H1 (cell line): ENCODE measurements around the gene SLC35F6. TPM values are rescaled to one million over a fixed set of nuclear protein-coding genes. Genes with fewer than 3 reads are reported as not detected.

Source experiments
- CTCF ChIA-PET: fragments of 300-600 bp; sonication (Branson Sonifier 250); formaldehyde crosslinking; loops from one replicate; lab custom pipeline; 2021; ENCODE audit not compliant: partially characterized antibody; lab: Charles Lee
- POLR2A ChIA-PET: fragments of 300-600 bp; sonication (Branson Sonifier 250); formaldehyde crosslinking; loops from one replicate; lab custom pipeline; 2021; ENCODE audit warnings: inconsistent platforms; ENCODE audit not compliant: partially characterized antibody; lab: Charles Lee
- DNase-seq, 2 experiments: peaks; one replicate each; pipeline versions ENCODE4 v3.0.0 to v3.0.0-alpha.2; 2010 to 2022; ENCODE audit warnings: low spot score in 2 of 2, low read depth in 1 of 2, mixed read lengths in 1 of 2
- FAIRE-seq: peaks from 2 replicates; lab custom pipeline; 2011; peaks lifted over from hg19 to GRCh38; lab: Jason Lieb, UNC
- H2AFZ ChIP-seq: 2 replicates; pipeline ENCODE4 v1.8.1; 2012; ENCODE audit warnings: low read length, inconsistent platforms
- H2AK5ac ChIP-seq: 2 replicates; pipeline ENCODE4 v1.6.1; 2013; ENCODE audit warnings: low read depth, low read length
- H2BK120ac ChIP-seq: replicated peaks from 2 replicates; pipeline ENCODE3; 2013; ENCODE audit warnings: low read depth, low read length, inconsistent platforms
- H2BK12ac ChIP-seq: 2 replicates; pipeline ENCODE4 v1.6.1; 2013; ENCODE audit warnings: low read depth, low read length
- H2BK15ac ChIP-seq: 2 replicates; pipeline ENCODE4 v1.6.1; 2013; ENCODE audit warnings: low read length
- H2BK20ac ChIP-seq: 2 replicates; pipeline ENCODE4 v1.6.1; 2013; ENCODE audit warnings: low read length
- H2BK5ac ChIP-seq: 2 replicates; pipeline ENCODE4 v1.6.1; 2013; ENCODE audit warnings: low read depth, low read length
- H3K14ac ChIP-seq: 2 replicates; pipeline ENCODE4 v1.6.1; 2013; ENCODE audit warnings: inconsistent platforms; ENCODE audit not compliant: insufficient read length
- H3K18ac ChIP-seq: 2 replicates; pipeline ENCODE4 v1.6.1; 2013; ENCODE audit warnings: low read length; ENCODE audit errors: extremely low read depth
- H3K23ac ChIP-seq: 2 replicates; pipeline ENCODE4 v1.6.1; 2013; ENCODE audit warnings: inconsistent platforms; ENCODE audit not compliant: insufficient read length
- H3K23me2 ChIP-seq: 2 replicates; pipeline ENCODE4 v1.6.1; 2013; ENCODE audit warnings: low read depth, low read length
- H3K27ac ChIP-seq: 2 replicates; pipeline ENCODE4 v1.6.1; 2011; ENCODE audit warnings: low read depth, low read length, inconsistent platforms
- H3K27me3 ChIP-seq, 4 experiments: replicated peaks in 1 of 4; 1 replicate in 1 of 4; 2 replicates in 3 of 4; pipeline versions ENCODE4 v1.6.1 to v1.8.1; 2011 to 2013; ENCODE audit warnings: low read length in 3 of 4, mild to moderate bottlenecking in 3 of 4, inconsistent platforms in 2 of 4, mixed read lengths in 2 of 4, moderate library complexity in 1 of 4; ENCODE audit not compliant: control insufficient read depth in 3 of 4, insufficient read depth in 3 of 4; ENCODE audit errors: extremely low read depth in 1 of 4
- H3K36me3 ChIP-seq, 4 experiments: 2 replicates each; pipeline versions ENCODE4 v1.6.1 to v1.8.1; 2011 to 2013; ENCODE audit warnings: mild to moderate bottlenecking in 4 of 4, low read length in 3 of 4, moderate library complexity in 2 of 4, control low read depth in 1 of 4, inconsistent platforms in 1 of 4; ENCODE audit not compliant: insufficient read depth in 4 of 4, control insufficient read depth in 2 of 4
- H3K4ac ChIP-seq: replicated peaks from 2 replicates; pipeline ENCODE3; 2013; ENCODE audit warnings: low read length, low read depth, mixed read lengths, inconsistent platforms; ENCODE audit not compliant: insufficient read length
- H3K4me1 ChIP-seq, 4 experiments: replicated peaks in 1 of 4; 1 replicate in 1 of 4; 2 replicates in 3 of 4; pipeline versions ENCODE4 v1.6.1 to v1.8.1; 2011 to 2013; ENCODE audit warnings: low read length in 3 of 4, inconsistent platforms in 2 of 4, mixed read lengths in 1 of 4; ENCODE audit not compliant: insufficient read depth in 4 of 4, control insufficient read depth in 3 of 4
- H3K4me2 ChIP-seq, 2 experiments: 2 replicates each; pipeline versions ENCODE4 v1.6.1 to v1.8.1; 2011 to 2013; ENCODE audit warnings: low read depth in 2 of 2, low read length in 2 of 2, control low read depth in 1 of 2, inconsistent platforms in 1 of 2, mild to moderate bottlenecking in 1 of 2; ENCODE audit not compliant: insufficient read depth in 1 of 2
- H3K4me3 ChIP-seq, 4 experiments: fragments of 200-600, 300-600 bp in 1 of 4; sonication (generic), shearing (Covaris generic), sonication (Bioruptor Twin) in 1 of 4; 2 replicates each; pipeline versions ENCODE4 v1.5.1 to v1.8.1; 2011 to 2016; ENCODE audit warnings: low read length in 4 of 4, low read depth in 3 of 4, control low read depth in 2 of 4, inconsistent platforms in 2 of 4, mild to moderate bottlenecking in 2 of 4, mixed read lengths in 1 of 4, moderate library complexity in 1 of 4; ENCODE audit not compliant: insufficient read depth in 2 of 4; ENCODE audit errors: extremely low read depth in 1 of 4
- H3K56ac ChIP-seq: replicated peaks from 2 replicates; pipeline ENCODE3; 2013; ENCODE audit warnings: low read depth, mild to moderate bottlenecking, mixed read lengths, low read length, inconsistent platforms; ENCODE audit not compliant: insufficient read length
- H3K79me1 ChIP-seq: 2 replicates; pipeline ENCODE4 v1.6.1; 2013; ENCODE audit warnings: low read depth, low read length, control low read depth
- H3K79me2 ChIP-seq, 2 experiments: 2 replicates each; pipeline versions ENCODE4 v1.6.1 to v1.8.1; 2012 to 2013; ENCODE audit warnings: low read length in 2 of 2, mild to moderate bottlenecking in 2 of 2, inconsistent platforms in 1 of 2; ENCODE audit not compliant: insufficient read depth in 2 of 2, control insufficient read depth in 1 of 2
- H3K9ac ChIP-seq, 4 experiments: replicated peaks in 1 of 4; 1 replicate in 1 of 4; 2 replicates in 3 of 4; pipeline versions ENCODE4 v1.6.1 to v1.8.1; 2011 to 2013; ENCODE audit warnings: low read depth in 3 of 4, low read length in 3 of 4, control low read depth in 2 of 4, mild to moderate bottlenecking in 2 of 4, moderate library complexity in 2 of 4, inconsistent platforms in 1 of 4; ENCODE audit errors: extremely low read depth in 1 of 4
- H3K9me3 ChIP-seq, 2 experiments: 2 replicates each; pipeline versions ENCODE4 v1.6.1 to v1.8.1; 2012 to 2013; ENCODE audit warnings: mild to moderate bottlenecking in 2 of 2, moderate library complexity in 2 of 2, control low read depth in 1 of 2, inconsistent platforms in 1 of 2, low read depth in 1 of 2, low read length in 1 of 2, mixed read lengths in 1 of 2; ENCODE audit not compliant: insufficient read depth in 2 of 2
- H4K20me1 ChIP-seq, 2 experiments: replicated peaks in 1 of 2; 2 replicates each; pipeline versions ENCODE3 to v1.8.1; 2011 to 2013; ENCODE audit warnings: inconsistent platforms in 2 of 2, low read length in 2 of 2, mild to moderate bottlenecking in 1 of 2; ENCODE audit not compliant: insufficient read depth in 2 of 2, control insufficient read depth in 1 of 2
- H4K5ac ChIP-seq: 2 replicates; pipeline ENCODE4 v1.6.1; 2013; ENCODE audit warnings: low read length, low read depth, mixed read lengths, inconsistent platforms; ENCODE audit not compliant: insufficient read length
- H4K8ac ChIP-seq: 2 replicates; pipeline ENCODE4 v1.8.0; 2013; ENCODE audit warnings: mild to moderate bottlenecking, moderate library complexity, low read length, inconsistent platforms; ENCODE audit not compliant: insufficient read depth; ENCODE audit errors: extremely low read depth
- H4K91ac ChIP-seq: replicated peaks from 2 replicates; pipeline ENCODE3; 2013; ENCODE audit warnings: low read length, mixed read lengths, inconsistent platforms; ENCODE audit not compliant: insufficient read length
- EGR1 ChIP-seq: IDR thresholded peaks from 2 replicates; pipeline ENCODE4 v1.6.1; 2011; ENCODE audit warnings: low read depth, low read length, borderline replicate concordance
- GABPA ChIP-seq: IDR thresholded peaks from 2 replicates; pipeline ENCODE4 v1.6.1; 2011; ENCODE audit warnings: mild to moderate bottlenecking, low read length, moderate library complexity, borderline replicate concordance; ENCODE audit not compliant: insufficient read depth
- SAP30 ChIP-seq: fragments of 300-600 bp; sonication (generic); IDR thresholded peaks from 2 replicates; pipeline ENCODE4 v1.7.1; 2012; ENCODE audit warnings: low read length, moderate library complexity, mild to moderate bottlenecking, inconsistent platforms; ENCODE audit not compliant: insufficient read depth, insufficient replicate concordance
- TAF1 ChIP-seq: IDR thresholded peaks from 2 replicates; pipeline ENCODE4 v1.6.1; 2011; ENCODE audit warnings: mild to moderate bottlenecking, low read depth, low read length
- TAF7 ChIP-seq: optimal IDR thresholded peaks from 2 replicates; pipeline ENCODE3; 2011; ENCODE audit warnings: low read depth, mild to moderate bottlenecking, inconsistent platforms, low read length, moderate library complexity, borderline replicate concordance
- TBP ChIP-seq: IDR thresholded peaks from 2 replicates; pipeline ENCODE4 v1.6.1; 2011; ENCODE audit warnings: low read depth, low read length, improper control_type of control experiment
- ZNF274 ChIP-seq: IDR thresholded peaks from 2 replicates; pipeline ENCODE4 v1.7.0; 2012; ENCODE audit warnings: low read length, borderline replicate concordance; ENCODE audit errors: extremely low read depth
- WGBS, 2 experiments: shearing (Covaris generic) in 1 of 2; methylation state at CpG; one replicate each; pipeline versions ENCODE4 v1.1.6 to v1.1.7; 2013 to 2015; ENCODE audit warnings: low lambda C conversion rate in 2 of 2, mixed read lengths in 2 of 2, inconsistent platforms in 1 of 2, low coverage in 1 of 2, missing lambda C conversion rate in 1 of 2; ENCODE audit not compliant: insufficient replicate concordance in 2 of 2, insufficient coverage in 1 of 2, insufficient read length in 1 of 2; ENCODE audit errors: extremely low coverage in 1 of 2, missing lambda C conversion rate in 1 of 2; 5-methylcytosine and 5-hydroxymethylcytosine counted together
- polyA plus RNA-seq, 7 experiments: library from polyadenylated mRNA; depleted of rRNA in 3 of 7; stranded (reverse) in 5 of 7; unstranded in 2 of 7; fragments of >200 nt in 5 of 7; fragments of 200-250 nt in 2 of 7; gene quantifications; 1 replicate in 5 of 7; 2 replicates in 1 of 7; 4 replicates in 1 of 7; pipeline versions ENCODE4 v1.2.1 to v1.2.3, GENCODE V29; 2011 to 2013; ENCODE audit warnings: missing spikeins in 2 of 7, mixed read lengths in 2 of 7
- total RNA-seq: library from RNA; stranded (reverse); fragmentation: NEBNext Ultra II Directional; extraction: Animal tissue kit (Norgen Biotek cat#: 25700); gene quantifications from 2 replicates; pipeline ENCODE4 v1.2.1, GENCODE V29; 2021

SLC35F6 gene
- total and polyA plus RNA-seq, 2 of the 8 experiments (the other 6 are each of a cell fraction or from before 2014, with no cell fraction given), result 11.2 to 13.5 TPM

DNA sequence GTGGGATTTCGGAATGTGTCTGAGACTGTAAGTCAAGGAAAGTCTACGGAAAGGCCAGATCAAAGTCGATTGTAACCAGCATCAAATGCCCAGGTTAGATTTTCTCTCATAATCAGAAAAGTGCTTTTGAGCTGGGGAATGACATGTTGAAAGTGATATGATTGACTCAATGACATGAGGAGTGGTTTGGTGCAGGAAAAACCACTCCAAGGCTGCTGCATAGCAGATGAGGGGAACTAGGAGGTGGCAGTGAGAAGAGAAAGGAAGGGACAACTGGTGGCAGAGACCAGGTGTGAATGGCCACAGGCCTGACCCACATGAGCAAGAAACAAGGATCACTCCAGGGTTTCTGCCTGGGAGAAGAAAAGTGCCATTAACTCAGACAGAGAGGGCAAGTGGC lies 822 bp downstream of the SLC35F6 start:
- Histone ChIP-seq H2BK120ac (no peak overlapping the region), H2BK12ac (0 out of 2 replicates have a peak overlapping the region, but pooled peaks have one; percentile 31), H3K23ac (no peak overlapping the region), H3K4me1 (peaks cover 0 to 9% (median 4%) of the 10 kb centered on the region in 4 experiments; a peak in 4 of 7 replicates), H3K9me3 (no peaks in the 10 kb centered on the region), H2BK15ac (0 out of 2 replicates have a peak overlapping the region, but pooled peaks have one; percentile 61), H3K4ac (no peak overlapping the region), H3K4me3 (peak overlapping the region; percentile 78 to 90 (median 86)), H3K18ac (peak overlapping the region; percentile 83; the same call in 1 of the 2 replicates), H3K79me2 (peaks cover 0 to 2% of the 10 kb centered on the region in 2 experiments; a peak in 1 of 4 replicates), H4K8ac (no peak overlapping the region), H4K91ac (no peak overlapping the region), H2BK5ac (no peak overlapping the region), H3K56ac (no peak overlapping the region), H3K4me2 (peak overlapping the region; percentile 76 to 95), H2AFZ (no peak overlapping the region), H2AK5ac (no peak overlapping the region), H3K23me2 (peaks cover 3% of the 10 kb centered on the region; the same call in 1 of the 2 replicates), H3K36me3 (no peaks in the 10 kb centered on the region), H3K14ac (no peak overlapping the region), H4K20me1 (peaks cover 3 to 5% of the 10 kb centered on the region in 2 experiments), H4K5ac (no peak overlapping the region), H3K9ac (peak overlapping the region in 2 of 4 experiments; percentile 64 to 65; a peak in 2 of 7 replicates), H3K27me3 (peaks cover 0 to 6% (median 0%) of the 10 kb centered on the region in 4 experiments; a peak in 2 of 7 replicates), H3K27ac (no peak overlapping the region), H3K79me1 (peaks cover 3% of the 10 kb centered on the region; the same call in 1 of the 2 replicates), H2BK20ac (no peak overlapping the region)
- TF ChIP-seq GABPA, result no peak
- TF ChIP-seq TBP, result no peak
- no peak for TF ChIP-seq TAF1
- TF ChIP-seq SAP30, result no peak
- no peak for TF ChIP-seq ZNF274
- no peak for TF ChIP-seq EGR1
- TF ChIP-seq TAF7, result no peak
- 55% methylated on average over 3 of the region's 3 CpGs; no CpG with 5 or more reads in 1 of the 2 experiments for WGBS, 2 experiments
- ChIA-PET CTCF (interaction anchor here (1.4 to 3.2 kb wide), 5 partner anchors 9 to 187 kb away, joined by 3 to 11 read pairs (median 3); no protein-coding TSS in a partner anchor), POLR2A (interaction anchor here (1.1 to 1.4 kb wide), 2 partner anchors 11 to 150 kb away, joined by 3 read pairs; no protein-coding TSS in a partner anchor)
- no peak for FAIRE-seq
- no peak for DNase-seq
